K562 (cell line): Measurements from ENCODE around the gene CD40. TPM values are rescaled to one million over a fixed set of nuclear protein-coding genes. Genes with fewer than 3 reads are reported as not detected.

Experiments used
- ATAC-seq: fragments of 200-7000 bp; cut with Tn5 transposase; 3 replicates; pipeline ENCODE4 v1.9.1; 2020; ENCODE audit warnings: moderate library complexity
- BruUV-seq: library from RNA; stranded (reverse); fragments of 400-500 nt; replicated peaks from 2 replicates; lab custom pipeline; 2021; lab: Mats Ljungman, UMichigan
- CTCF ChIA-PET: fragments of 300-600 bp; formaldehyde crosslinking; extraction: SDS; loops from one replicate; lab custom pipeline; 2021; ENCODE audit warnings: low intra/inter-chr PET ratio; lab: Yijun Ruan, JAX
- POLR2A ChIA-PET: fragments of 300-600, 350-650 bp; sonication (Branson Sonifier 250); formaldehyde crosslinking; extraction: SDS; loops from one replicate; lab custom pipeline; 2021; ENCODE audit warnings: antibody characterized with exemption, inconsistent platforms; lab: Yijun Ruan, JAX
- DNase-seq, 4 experiments: peaks; one replicate each; pipeline versions ENCODE4 v3.0.0 to v3.0.0-alpha.2; 2011 to 2018; ENCODE audit warnings: low spot score in 3 of 4, mixed read lengths in 3 of 4; ENCODE audit errors: extremely low read depth in 1 of 4
- FAIRE-seq: peaks from 2 replicates; lab custom pipeline; 2011; peaks lifted over from hg19 to GRCh38; lab: Jason Lieb, UNC
- H2AFZ ChIP-seq: 2 replicates; pipeline ENCODE4 v1.6.0; 2011; ENCODE audit warnings: low read depth, low read length, control low read depth, inconsistent platforms
- H3K27ac ChIP-seq: fragments of 200-600 bp; 3 replicates; pipeline ENCODE4 v1.8.0; 2011; ENCODE audit warnings: low read depth, mild to moderate bottlenecking, control low read depth, inconsistent platforms, low read length, moderate library complexity, mixed read lengths; ENCODE audit errors: extremely low read depth
- H3K27me3 ChIP-seq, 2 experiments: fragments of 300-600 bp in 1 of 2; 2 replicates in 1 of 2; 3 replicates in 1 of 2; pipeline versions ENCODE4 v1.6.0 to v1.8.0; 2011; ENCODE audit warnings: inconsistent platforms in 2 of 2, low read length in 2 of 2, mild to moderate bottlenecking in 1 of 2, mixed read lengths in 1 of 2, moderate library complexity in 1 of 2; ENCODE audit not compliant: control insufficient read depth in 2 of 2, insufficient read depth in 2 of 2
- H3K36me3 ChIP-seq: fragments of 300-600 bp; 3 replicates; pipeline ENCODE4 v1.8.0; 2011; ENCODE audit warnings: mild to moderate bottlenecking, low read length, inconsistent platforms; ENCODE audit not compliant: control insufficient read depth, insufficient read depth
- H3K4me1 ChIP-seq, 2 experiments: fragments of 200-600 bp in 1 of 2; replicated peaks in 1 of 2; 2 replicates in 1 of 2; 3 replicates in 1 of 2; pipeline versions ENCODE4 v1.5.1 to v1.8.0; 2011; ENCODE audit warnings: inconsistent platforms in 2 of 2, low read length in 2 of 2, mild to moderate bottlenecking in 1 of 2, mixed read lengths in 1 of 2, moderate library complexity in 1 of 2; ENCODE audit not compliant: control insufficient read depth in 2 of 2, insufficient read depth in 2 of 2
- H3K4me2 ChIP-seq: 2 replicates; pipeline ENCODE4 v1.6.1; 2011; ENCODE audit warnings: low read length, control low read depth, inconsistent platforms, mixed read lengths; ENCODE audit not compliant: insufficient read depth
- H3K4me3 ChIP-seq: fragments of 200-600 bp; sonication (generic), shearing (Covaris generic); 2 replicates; pipeline ENCODE4 v1.5.1; 2016; ENCODE audit warnings: control low read depth, inconsistent platforms
- H3K79me2 ChIP-seq: fragments of 200-600 bp; 3 replicates; pipeline ENCODE4 v1.8.0; 2011; ENCODE audit warnings: low read length, inconsistent platforms; ENCODE audit not compliant: control insufficient read depth, insufficient read depth
- H3K9ac ChIP-seq, 2 experiments: 2 replicates each; pipeline versions ENCODE4 v1.6.0 to v1.6.1; 2011; ENCODE audit warnings: low read depth in 2 of 2, low read length in 2 of 2, control low read depth in 1 of 2, inconsistent platforms in 1 of 2, mild to moderate bottlenecking in 1 of 2, mixed read lengths in 1 of 2; ENCODE audit not compliant: insufficient read depth in 1 of 2
- H3K9me1 ChIP-seq: one replicate; pipeline ENCODE4 v1.6.0; 2011; ENCODE audit warnings: inconsistent platforms, mild to moderate bottlenecking, low read length, moderate library complexity; ENCODE audit not compliant: control insufficient read depth, insufficient read depth
- H3K9me3 ChIP-seq: replicated peaks from 2 replicates; pipeline ENCODE4 v1.5.1; 2011; ENCODE audit warnings: low read depth, low read length, inconsistent platforms; ENCODE audit not compliant: control insufficient read depth, insufficient read depth
- H4K20me1 ChIP-seq: replicated peaks from 2 replicates; pipeline ENCODE4 v1.6.1; 2011; ENCODE audit warnings: low read length, inconsistent platforms, mixed read lengths; ENCODE audit not compliant: control insufficient read depth, insufficient read depth
- PREB ChIP-seq: sonication (generic); formaldehyde crosslinking; IDR thresholded peaks from 2 replicates; pipeline ENCODE4 v1.8.1; 2023; ENCODE audit warnings: mild to moderate bottlenecking, missing genetic modification reagents
- TCF15 ChIP-seq: fragments of 250-450 bp; sonication (Bioruptor Pico); IDR thresholded peaks from 2 replicates; pipeline ENCODE4 v1.8.0; 2022; ENCODE audit warnings: moderate library complexity, mild to moderate bottlenecking, inconsistent platforms
- WGBS: fragments of 100-300 bp; shearing (Covaris generic); methylation state at CpG from one replicate; pipeline ENCODE4 v1.1.6; 2016; ENCODE audit warnings: low coverage, mixed read lengths; ENCODE audit not compliant: insufficient coverage; ENCODE audit errors: missing lambda C conversion rate; 5-methylcytosine and 5-hydroxymethylcytosine counted together
- in situ Hi-C: fragments of 300-500 bp; cut with MboI; formaldehyde crosslinking; loops from 4 replicates; pipeline ENCODE4 v1.15.0; 2018; ENCODE audit warnings: inconsistent platforms, mixed read lengths
- intact Hi-C: fragments of 100-400 bp; cut with micrococcal nuclease; formaldehyde crosslinking; loops from 2 replicates; pipeline ENCODE4 v1.14.2; 2022
- polyA plus RNA-seq, 8 experiments: library from polyadenylated mRNA; depleted of rRNA in 4 of 8; stranded (reverse) in 5 of 8; unstranded in 3 of 8; fragments of >200 nt; fragmentation: Nextera tagmentation in 2 of 8; fragmentation: Illumina TruSeq in 1 of 8; extraction: Ambion mirVana in 2 of 8; extraction: Trizol in 1 of 8; gene quantifications; 2 replicates each; pipeline versions ENCODE4 v1.2.1 to v1.2.3, GENCODE V29; 2011 to 2014; ENCODE audit warnings: inconsistent platforms in 1 of 8, missing spikeins in 1 of 8
- total RNA-seq, 7 experiments: library from RNA; depleted of rRNA in 6 of 7; stranded (reverse); fragments of >200 nt in 6 of 7; fragmentation: Illumina TruSeq in 2 of 7; extraction: Trizol in 2 of 7; gene quantifications; 2 replicates each; pipeline versions ENCODE4 v1.2.1 to v1.2.3, GENCODE V29; 2011 to 2021; ENCODE audit warnings: low replicate concordance in 1 of 7

The CD40 gene
- total and polyA plus RNA-seq, 9 of the 15 experiments (the other 6 are each of a cell fraction or from before 2014, with no cell fraction given) = 0.76 to 3.7 (median 1.6) TPM

DNA sequence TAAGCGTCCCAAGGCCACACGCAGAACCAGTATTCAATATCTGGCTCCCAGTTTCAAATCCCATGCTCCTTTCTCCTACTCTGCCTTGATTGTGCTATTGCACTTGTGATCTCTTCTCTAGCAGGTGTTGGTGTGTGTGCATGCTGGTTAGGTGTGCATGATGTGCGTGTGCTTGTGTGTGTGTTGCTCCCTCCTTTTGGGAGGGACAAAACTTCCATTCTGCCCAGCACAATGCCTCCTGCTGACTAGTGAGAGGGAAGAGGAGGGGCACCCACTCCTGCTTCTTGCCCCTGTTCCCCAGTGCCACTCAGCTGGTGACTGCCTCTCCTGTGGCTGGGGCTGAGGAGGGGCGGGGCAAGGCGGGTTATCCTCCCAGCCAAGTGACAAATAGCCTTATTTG lies 19.7 kb downstream of the CD40 start:
- no peak for TF ChIP-seq TCF15 (CRISPR knock-in tag)
- TF ChIP-seq PREB (CRISPR knock-in tag) = no peak
- DNase-seq = no peak
- ATAC-seq = no peak
- FAIRE-seq = no peak
- no peaks in the 10 kb centered on the region for H3K36me3 ChIP-seq
- H4K20me1 ChIP-seq = peaks cover 11% of the 10 kb centered on the region
- no peak overlapping the region for H3K27ac ChIP-seq
- in situ Hi-C loops = loop anchor here (25.0 kb wide), 1 partner anchor 174 kb away; the partner anchor contains the start of gene CDH22
- WGBS = 15% methylated on average over 3 of the region's 5 CpGs
- no TSS peak for BruUV-seq
- no peak overlapping the region for H3K4me2 ChIP-seq
- CTCF ChIA-PET = no interaction called here
- H3K9ac ChIP-seq = no peak overlapping the region
- POLR2A ChIA-PET = no interaction called here
- no peak overlapping the region for H2AFZ ChIP-seq
- intact Hi-C loops = no loop called here
- H3K4me3 ChIP-seq = no peak overlapping the region
- no peaks in the 10 kb centered on the region for H3K79me2 ChIP-seq
- H3K9me1 ChIP-seq = no peaks in the 10 kb centered on the region
- H3K4me1 ChIP-seq = peaks cover 0 to 4% of the 10 kb centered on the region in 2 experiments; a peak in 1 of 5 replicates
- peaks cover 5 to 55% of the 10 kb centered on the region in 2 experiments; a peak in 4 of 5 replicates for H3K27me3 ChIP-seq
- no peaks in the 10 kb centered on the region for H3K9me3 ChIP-seq
